ENCODE measurements around the gene ID3.
"Not testable (repeated sequence)": the region's sequence is repeated elsewhere in the genome, so short reads cannot be mapped to it uniquely, and the experiment has no call there.

The ID3 gene

GRCh38 chr1:23591460-23592208 is 32.3 kb upstream of the ID3 start:
- Histone ChIP-seq H3K4me1 (peaks cover 92 to 100% (median 99%) of the 10 kb centered on the region in 10 experiments), H3K36me3 (no peaks in the 10 kb centered on the region), H3K4me2 (peak overlapping the region; percentile 78 to 99 (median 87)), H3K9ac (peak overlapping the region in 10 of 11 experiments; percentile 40 to 82 (median 63); a peak in 17 of 22 replicates), H3K4me3 (peak overlapping the region in 2 of 10 experiments; percentile 13 to 40; a peak in 5 of 20 replicates), H4K20me1 (no peaks in the 10 kb centered on the region), H3K27ac (peak overlapping the region in 10 of 11 experiments; percentile 46 to 93 (median 82); a peak in 19 of 22 replicates), H3K9me3 (replicated peaks in 1 of 11) (no peaks in the 10 kb centered on the region), H3K27me3 (no peaks in the 10 kb centered on the region)
- no peak for TF ChIP-seq Cebpa-rat (IDR thresholded peaks at IDR 0.05)

DNA sequence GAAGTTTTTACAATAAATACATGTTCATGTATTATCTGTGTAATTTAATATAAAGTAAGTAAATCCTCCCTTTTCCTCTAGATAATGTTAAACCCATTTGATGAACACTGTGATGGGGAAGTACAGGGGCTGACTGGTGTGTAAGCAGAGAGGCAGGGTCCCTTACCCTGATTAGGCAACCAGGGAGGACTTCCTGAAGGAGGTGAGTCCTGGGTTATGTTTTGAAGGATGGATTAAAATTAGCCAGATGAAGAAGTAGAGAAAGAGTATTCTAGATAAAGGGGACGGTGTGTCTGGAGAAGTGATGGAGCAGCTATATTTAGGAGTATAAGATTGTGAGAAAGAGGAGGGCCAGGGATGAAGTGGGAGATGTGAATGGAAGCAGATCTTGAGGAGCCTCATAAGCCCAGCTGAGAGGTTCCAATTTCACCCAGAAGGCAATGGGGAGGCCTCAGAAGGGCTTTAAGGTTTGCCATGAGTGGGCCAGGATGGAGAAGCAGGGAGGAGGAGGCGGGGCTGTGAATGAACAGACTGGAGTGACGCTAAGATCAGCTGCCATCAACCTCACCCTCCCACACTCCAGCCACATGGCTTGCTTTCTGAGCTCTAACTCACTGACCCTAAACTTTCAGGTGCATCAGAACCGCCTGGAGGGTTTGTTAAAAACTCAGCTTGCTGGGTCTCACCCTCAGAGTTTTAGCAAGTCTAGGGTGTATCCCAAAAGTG is 30.9 kb upstream of the ID3 start:
- Histone ChIP-seq H3K4me2 (peak overlapping the region; percentile 78 to 99 (median 87)), H3K9me3 (replicated peaks in 1 of 11) (no peaks in the 10 kb centered on the region), H4K20me1 (no peaks in the 10 kb centered on the region), H3K27ac (peak overlapping the region in 10 of 11 experiments; percentile 13 to 93 (median 82); a peak in 18 of 22 replicates), H3K36me3 (no peaks in the 10 kb centered on the region), H3K4me1 (peaks cover 80 to 100% (median 99%) of the 10 kb centered on the region in 10 experiments), H3K27me3 (no peaks in the 10 kb centered on the region), H3K4me3 (0 out of 20 replicates have a peak overlapping the region, but pooled peaks of 1 of the 10 experiments have one; percentile 2), H3K9ac (peak overlapping the region in 6 of 11 experiments; percentile 0 to 82 (median 67); a peak in 9 of 22 replicates)
- no peak for TF ChIP-seq Cebpa-rat (IDR thresholded peaks at IDR 0.05)

DNA sequence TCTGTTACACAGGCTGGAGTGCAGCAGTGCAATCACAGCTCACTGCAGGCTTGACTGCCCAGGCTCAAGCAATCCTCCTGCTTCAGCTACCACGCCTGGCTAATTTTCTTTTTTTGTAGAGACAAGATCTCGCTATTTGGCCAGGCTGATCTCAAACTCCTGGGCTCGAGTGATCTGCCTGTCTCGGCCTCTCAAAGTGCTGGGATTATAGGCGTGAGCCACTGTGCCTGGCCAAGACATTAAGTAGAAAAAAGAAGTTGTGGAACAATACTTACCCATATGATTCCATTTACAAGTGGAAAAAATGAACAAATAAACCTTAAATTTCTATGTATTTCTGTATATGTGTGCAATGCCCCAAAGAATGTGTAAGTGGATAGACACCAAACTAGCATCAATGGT is 30.3 kb upstream of the ID3 start:
- H3K4me3 ChIP-seq, result no peak overlapping the region
- no peak for TF ChIP-seq Cebpa-rat (IDR thresholded peaks at IDR 0.05)
- peak overlapping the region in 8 of 11 experiments; percentile 71 to 93 (median 88); a peak in 13 of 22 replicates for H3K27ac ChIP-seq
- H3K27me3 ChIP-seq, result no peaks in the 10 kb centered on the region
- H3K9me3 ChIP-seq (replicated peaks in 1 of 11), result no peaks in the 10 kb centered on the region
- no peaks in the 10 kb centered on the region for H3K36me3 ChIP-seq
- H3K9ac ChIP-seq, result peak overlapping the region in 7 of 11 experiments; percentile 15 to 82 (median 46); a peak in 7 of 22 replicates
- H4K20me1 ChIP-seq, result no peaks in the 10 kb centered on the region
- peak overlapping the region; percentile 78 to 99 (median 87) for H3K4me2 ChIP-seq
- H3K4me1 ChIP-seq, result peaks cover 74 to 100% (median 94%) of the 10 kb centered on the region in 10 experiments

- Histone ChIP-seq H3K9me3 (replicated peaks in 1 of 11) (no peaks in the 10 kb centered on the region), H3K27ac (peak overlapping the region in 8 of 11 experiments; percentile 71 to 93 (median 88); a peak in 13 of 22 replicates), H3K9ac (peak overlapping the region in 6 of 11 experiments; percentile 16 to 82 (median 49); a peak in 5 of 22 replicates), H3K4me2 (peak overlapping the region in 10 of 11 experiments; percentile 82 to 99 (median 88); a peak in 20 of 22 replicates), H3K4me3 (no peak overlapping the region), H4K20me1 (no peaks in the 10 kb centered on the region), H3K36me3 (no peaks in the 10 kb centered on the region), H3K4me1 (peaks cover 68 to 100% (median 88%) of the 10 kb centered on the region in 10 experiments), H3K27me3 (no peaks in the 10 kb centered on the region)
- peak in 1 of 11 experiments; percentile 72; a peak in 2 of 22 replicates for TF ChIP-seq Cebpa-rat (IDR thresholded peaks at IDR 0.05)
These were observed 29.6 kb upstream of the ID3 start for GRCh38 chr1:23588749-23589548.

DNA sequence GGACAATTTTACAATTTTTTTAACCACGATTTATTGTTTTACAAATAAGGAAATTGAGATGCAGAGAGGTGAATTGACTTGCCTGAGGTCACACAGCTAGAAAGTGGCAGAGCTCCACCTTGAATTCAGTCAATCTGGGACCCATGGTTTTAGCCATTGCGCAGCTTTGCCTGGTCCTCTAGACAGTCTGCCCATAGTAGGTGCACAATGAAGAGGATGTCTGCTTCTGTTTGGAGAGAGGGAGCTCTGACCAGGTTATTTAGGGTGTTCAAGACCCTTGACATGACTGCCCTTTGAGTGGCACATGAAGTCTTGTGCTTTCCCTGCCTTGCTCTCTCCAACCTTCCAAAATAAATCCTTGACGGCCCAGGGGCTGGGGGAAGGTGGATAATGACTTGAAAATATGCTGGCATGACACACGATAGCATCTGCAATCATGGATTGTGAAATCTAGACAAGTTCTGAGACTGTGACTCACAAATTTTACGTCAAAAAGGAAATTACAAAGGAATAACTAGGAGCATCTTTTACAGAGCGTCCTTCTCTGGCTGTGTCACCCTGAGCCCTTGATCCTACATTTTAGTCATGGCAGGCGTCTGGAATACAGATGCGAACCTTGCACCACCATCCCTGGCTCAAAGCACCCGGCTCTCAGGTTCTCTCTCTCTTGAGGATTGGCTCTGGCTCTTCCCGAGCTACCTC is 26.2 kb upstream of the ID3 start:
- no peaks in the 10 kb centered on the region for H3K9me3 ChIP-seq (replicated peaks in 1 of 11)
- H3K36me3 ChIP-seq, result no peaks in the 10 kb centered on the region
- peak overlapping the region in 9 of 11 experiments; percentile 5 to 92 (median 82); a peak in 17 of 22 replicates for H3K4me2 ChIP-seq
- no peaks in the 10 kb centered on the region for H3K27me3 ChIP-seq
- peak overlapping the region in 10 of 11 experiments; percentile 38 to 93 (median 60); a peak in 18 of 22 replicates for H3K27ac ChIP-seq
- H3K9ac ChIP-seq, result peak overlapping the region in 4 of 11 experiments; percentile 28 to 59 (median 53); a peak in 8 of 22 replicates
- H3K4me3 ChIP-seq, result no peak overlapping the region; a peak in 1 of 20 replicates
- no peaks in the 10 kb centered on the region for H4K20me1 ChIP-seq
- peaks cover 60 to 99% (median 77%) of the 10 kb centered on the region in 10 experiments for H3K4me1 ChIP-seq
- TF ChIP-seq Cebpa-rat (IDR thresholded peaks at IDR 0.05), result peak in 9 of 11 experiments; percentile 43 to 79 (median 58); a peak in 12 of 22 replicates

GRCh38 chr1:23583727-23584126 is 24.4 kb upstream of the ID3 start:
- not testable (repeated sequence) for H3K9ac ChIP-seq; H4K20me1 ChIP-seq; H3K4me3 ChIP-seq; H3K27me3 ChIP-seq; H3K9me3 ChIP-seq (replicated peaks in 1 of 11); H3K36me3 ChIP-seq
- 0 out of 22 replicates have a peak overlapping the region, but pooled peaks of 1 of the 11 experiments have one; percentile 82 for H3K4me2 ChIP-seq
- H3K4me1 ChIP-seq, result peaks cover 55 to 99% (median 77%) of the 10 kb centered on the region in 10 experiments
- H3K27ac ChIP-seq, result peak overlapping the region in 3 of 11 experiments; percentile 21 to 84 (median 25); a peak in 4 of 22 replicates

DNA sequence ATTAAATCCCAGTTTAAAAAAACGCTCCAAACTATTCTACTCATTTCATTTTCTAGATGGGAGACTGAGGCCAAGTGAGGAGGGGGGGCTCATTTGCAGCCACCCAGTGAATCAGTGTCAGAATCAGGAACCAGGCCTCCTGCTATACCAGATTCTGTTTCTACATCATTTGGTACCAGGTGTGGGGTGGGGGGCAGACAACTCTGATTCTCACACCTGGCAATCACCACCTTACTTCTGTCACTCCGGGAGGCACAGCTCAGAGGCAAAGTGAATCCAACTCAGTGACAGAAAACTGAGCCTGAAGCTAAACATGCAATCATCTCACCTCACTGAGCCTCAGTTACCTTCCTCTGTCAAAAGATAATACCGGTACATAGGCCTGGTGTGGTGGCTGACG is 23.5 kb upstream of the ID3 start:
- peak overlapping the region in 5 of 11 experiments; percentile 11 to 84 (median 25); a peak in 1 of 22 replicates for H3K27ac ChIP-seq
- H4K20me1 ChIP-seq, result no peaks in the 10 kb centered on the region
- no peak overlapping the region for H3K9ac ChIP-seq
- peaks cover 61 to 99% (median 77%) of the 10 kb centered on the region in 10 experiments for H3K4me1 ChIP-seq
- no peak for TF ChIP-seq Cebpa-rat (IDR thresholded peaks at IDR 0.05)
- H3K27me3 ChIP-seq, result no peaks in the 10 kb centered on the region
- no peak overlapping the region for H3K4me3 ChIP-seq
- peak overlapping the region in 6 of 11 experiments; percentile 3 to 93 (median 22); a peak in 5 of 22 replicates for H3K4me2 ChIP-seq
- no peaks in the 10 kb centered on the region for H3K9me3 ChIP-seq (replicated peaks in 1 of 11)
- no peaks in the 10 kb centered on the region for H3K36me3 ChIP-seq

All from BLaER1 treated with 17β-estradiol and CSF1 and Interleukin-3, amounts not matched to agents 10 nM and 100 nM (cell line).